HCT116 (cell line): Measurements from ENCODE around the gene IGSF21. TPM values are rescaled to one million over a fixed set of nuclear protein-coding genes. Genes with fewer than 3 reads are reported as not detected.

ENCODE experiments used
- ATAC-seq: fragments of 200-7000 bp; cut with Tn5 transposase; 2 replicates; pipeline ENCODE4 v1.9.1; 2020; ENCODE audit warnings: mild to moderate bottlenecking, moderate library complexity
- BruUV-seq: library from RNA; stranded (reverse); fragments of 400-500 nt; replicated peaks from 2 replicates; lab custom pipeline; 2021; lab: Mats Ljungman, UMichigan
- CTCF ChIA-PET: fragments of 300-600 bp; sonication (Branson Sonifier 250); formaldehyde crosslinking; loops from one replicate; lab custom pipeline; 2021; ENCODE audit warnings: antibody characterized with exemption; lab: Charles Lee
- POLR2A ChIA-PET: fragments of 300-600, 350-600 bp; sonication (Branson Sonifier 250); formaldehyde crosslinking; loops from one replicate; lab custom pipeline; 2021; ENCODE audit warnings: antibody characterized with exemption; lab: Charles Lee
- RAD21 ChIA-PET, 2 experiments: fragments of 300-600 bp; sonication (Branson Sonifier 250); formaldehyde crosslinking; loops; one replicate each; lab custom pipeline; 2023; ENCODE audit warnings: low total read pairs in 2 of 2; ENCODE audit not compliant: uncharacterized antibody in 2 of 2, unreplicated experiment in 2 of 2, low non-redundant PET in 1 of 2; lab: Charles Lee
- DNase-seq: peaks from one replicate; pipeline ENCODE4 v3.0.0-alpha.2; 2010; ENCODE audit warnings: low read depth, low spot score
- H2AFZ ChIP-seq: fragments of 200-600 bp; shearing (Covaris generic), sonication (generic); 2 replicates; pipeline ENCODE4 v1.6.1; 2017; ENCODE audit warnings: low read depth, mixed run types, mixed read lengths, antibody characterized with exemption, low read length; ENCODE audit not compliant: poor library complexity, severe bottlenecking
- H3K27ac ChIP-seq: 2 replicates; pipeline ENCODE4 v1.5.1; 2012; ENCODE audit warnings: low read depth, low read length
- H3K27me3 ChIP-seq: fragments of 200-600 bp; sonication (generic); 2 replicates; pipeline ENCODE4 v1.6.1; 2016; ENCODE audit warnings: mixed run types, low read length, mixed read lengths; ENCODE audit not compliant: insufficient read depth
- H3K36me3 ChIP-seq, 2 experiments: fragments of 200-500 bp in 1 of 2; fragments of 200-600 bp in 1 of 2; sonication (Bioruptor generic) in 1 of 2; sonication (generic) in 1 of 2; 2 replicates each; pipeline versions ENCODE4 v1.5.1 to v1.6.1; 2014 to 2016; ENCODE audit warnings: low read length in 2 of 2, inconsistent platforms in 1 of 2, mixed read lengths in 1 of 2, mixed run types in 1 of 2; ENCODE audit not compliant: insufficient read depth in 2 of 2, control insufficient read depth in 1 of 2
- H3K4me1 ChIP-seq, 2 experiments: fragments of 200-600 bp in 1 of 2; sonication (generic) in 1 of 2; 2 replicates each; pipeline versions ENCODE4 v1.5.1 to v1.6.1; 2012 to 2017; ENCODE audit warnings: low read length in 2 of 2, inconsistent platforms in 1 of 2, mild to moderate bottlenecking in 1 of 2, mixed read lengths in 1 of 2, mixed run types in 1 of 2, moderate library complexity in 1 of 2; ENCODE audit not compliant: insufficient read depth in 2 of 2, control insufficient read depth in 1 of 2
- H3K4me2 ChIP-seq: fragments of 200-600 bp; sonication (generic); 2 replicates; pipeline ENCODE4 v1.6.1; 2017; ENCODE audit warnings: mixed run types, low read length, mixed read lengths
- H3K4me3 ChIP-seq, 2 experiments: fragments of 200-600 bp in 1 of 2; sonication (generic) in 1 of 2; replicated peaks in 1 of 2; 2 replicates each; pipeline ENCODE4 v1.5.1; 2011 to 2016; ENCODE audit warnings: low read length in 2 of 2, control low read depth in 1 of 2, low read depth in 1 of 2, mild to moderate bottlenecking in 1 of 2, mixed read lengths in 1 of 2, mixed run types in 1 of 2
- H3K79me2 ChIP-seq: fragments of 200-600 bp; sonication (generic); 2 replicates; pipeline ENCODE4 v1.6.1; 2017; ENCODE audit warnings: mild to moderate bottlenecking, mixed run types, low read length, moderate library complexity, mixed read lengths; ENCODE audit not compliant: insufficient read depth
- H3K9ac ChIP-seq: fragments of 200-600 bp; sonication (generic); 2 replicates; pipeline ENCODE4 v1.6.1; 2016; ENCODE audit warnings: low read length, mixed read lengths
- H3K9me2 ChIP-seq: fragments of 200-600 bp; sonication (generic), shearing (Covaris generic); 2 replicates; pipeline ENCODE4 v1.6.1; 2017; ENCODE audit warnings: mixed run types, mild to moderate bottlenecking, moderate library complexity; ENCODE audit not compliant: insufficient read depth
- H3K9me3 ChIP-seq, 2 experiments: fragments of 200-500 bp in 1 of 2; fragments of 200-600 bp in 1 of 2; sonication (Bioruptor generic) in 1 of 2; sonication (generic) in 1 of 2; 2 replicates each; pipeline ENCODE4 v1.6.1; 2014 to 2017; ENCODE audit warnings: low read length in 2 of 2, mixed read lengths in 2 of 2, inconsistent platforms in 1 of 2, low read depth in 1 of 2, mild to moderate bottlenecking in 1 of 2, mixed run types in 1 of 2, moderate library complexity in 1 of 2; ENCODE audit not compliant: control insufficient read depth in 1 of 2, insufficient read depth in 1 of 2
- H4K20me1 ChIP-seq: fragments of 200-600 bp; sonication (generic), shearing (Covaris generic); 2 replicates; pipeline ENCODE4 v1.6.1; 2017; ENCODE audit warnings: mixed run types, mild to moderate bottlenecking, moderate library complexity; ENCODE audit not compliant: insufficient read depth
- ATF3 ChIP-seq: IDR thresholded peaks from 2 replicates; pipeline ENCODE4 v1.6.1; 2012
- CBX3 ChIP-seq: IDR thresholded peaks from 2 replicates; pipeline ENCODE4 v1.6.1; 2012; ENCODE audit warnings: low read depth
- EGR1 ChIP-seq: IDR thresholded peaks from 2 replicates; pipeline ENCODE4 v1.6.1; 2012; ENCODE audit warnings: low read depth
- ELF1 ChIP-seq: IDR thresholded peaks from 2 replicates; pipeline ENCODE4 v1.6.1; 2012; ENCODE audit warnings: low read depth, borderline replicate concordance
- EZH2 ChIP-seq: fragments of 200-600 bp; sonication (generic); IDR thresholded peaks from 2 replicates; pipeline ENCODE4 v1.6.1; 2017; ENCODE audit warnings: antibody characterized with exemption, mixed run types
- EZH2phosphoT487 ChIP-seq: fragments of 200-600 bp; IDR thresholded peaks from 2 replicates; pipeline ENCODE4 v1.6.1; 2018; ENCODE audit warnings: antibody characterized with exemption, borderline replicate concordance
- FOSL1 ChIP-seq: IDR thresholded peaks from 2 replicates; pipeline ENCODE4 v1.6.1; 2012; ENCODE audit warnings: low read depth
- JUND ChIP-seq: IDR thresholded peaks from 2 replicates; pipeline ENCODE4 v1.6.1; 2012
- MAX ChIP-seq: IDR thresholded peaks from 2 replicates; pipeline ENCODE4 v1.6.1; 2012
- POLR2AphosphoS5 ChIP-seq: IDR thresholded peaks from 2 replicates; pipeline ENCODE4 v1.6.1; 2011; ENCODE audit warnings: mild to moderate bottlenecking, low read depth, low read length, moderate library complexity
- REST ChIP-seq: IDR thresholded peaks from 2 replicates; pipeline ENCODE4 v1.6.1; 2012; ENCODE audit warnings: low read depth
- SIN3A ChIP-seq: IDR thresholded peaks from 2 replicates; pipeline ENCODE4 v1.6.1; 2012; ENCODE audit warnings: low read depth
- SP1 ChIP-seq: IDR thresholded peaks from 2 replicates; pipeline ENCODE4 v1.6.1; 2012; ENCODE audit warnings: low read depth
- ZFX ChIP-seq: fragments of 450-650 bp; IDR thresholded peaks from 2 replicates; pipeline ENCODE4 v1.6.1; 2017
- ZNF274 ChIP-seq: fragments of 200-500 bp; sonication (Bioruptor generic); IDR thresholded peaks from 2 replicates; pipeline ENCODE4 v1.6.1; 2014; ENCODE audit warnings: mild to moderate bottlenecking, low read depth, low read length, inconsistent platforms
- intact Hi-C: fragments of 100-400 bp; cut with micrococcal nuclease; formaldehyde crosslinking; loops from 2 replicates; pipeline ENCODE4 v1.10.0; 2022
- total RNA-seq: library from RNA; stranded (reverse); gene quantifications from one replicate; pipeline ENCODE4 v1.2.1, GENCODE V29; 2021; ENCODE audit not compliant: unreplicated experiment
- TF ChIP-seq, protein P1 (sequence below): IDR thresholded peaks from 2 replicates; pipeline ENCODE4 v1.6.1; 2011; ENCODE audit warnings: mild to moderate bottlenecking, low read length, moderate library complexity; ENCODE audit not compliant: insufficient replicate concordance; ENCODE audit errors: extremely low read depth

Gene IGSF21
- total RNA-seq, 1 experiment from 2014 or later: not detected

- no peaks in the 10 kb centered on the region for H3K9me2 ChIP-seq
- H3K79me2 ChIP-seq: no peaks in the 10 kb centered on the region
- peaks cover 23% of the 10 kb centered on the region for H3K27me3 ChIP-seq
- H3K4me3 ChIP-seq: no peak overlapping the region
- H3K4me1 ChIP-seq: no peaks in the 10 kb centered on the region
- ChIA-PET CTCF (no interaction called here), RAD21 (no interaction called here), POLR2A (no interaction called here)
- H3K4me2 ChIP-seq: no peak overlapping the region
- no peak overlapping the region for H2AFZ ChIP-seq
- H3K27ac ChIP-seq: no peak overlapping the region
- no peak for ATAC-seq
- H4K20me1 ChIP-seq: no peaks in the 10 kb centered on the region
- H3K9ac ChIP-seq: no peak overlapping the region
- TF ChIP-seq SP1 (no peak), SIN3A (no peak), ATF3 (no peak), ZNF274 (no peak), MAX (no peak), EGR1 (no peak), EZH2phosphoT487 (no peak), CBX3 (no peak), JUND (no peak), POLR2AphosphoS5 (no peak), ELF1 (no peak), FOSL1 (no peak), ZFX (no peak), EZH2 (no peak), REST (no peak)
- TF ChIP-seq, protein P1, sequence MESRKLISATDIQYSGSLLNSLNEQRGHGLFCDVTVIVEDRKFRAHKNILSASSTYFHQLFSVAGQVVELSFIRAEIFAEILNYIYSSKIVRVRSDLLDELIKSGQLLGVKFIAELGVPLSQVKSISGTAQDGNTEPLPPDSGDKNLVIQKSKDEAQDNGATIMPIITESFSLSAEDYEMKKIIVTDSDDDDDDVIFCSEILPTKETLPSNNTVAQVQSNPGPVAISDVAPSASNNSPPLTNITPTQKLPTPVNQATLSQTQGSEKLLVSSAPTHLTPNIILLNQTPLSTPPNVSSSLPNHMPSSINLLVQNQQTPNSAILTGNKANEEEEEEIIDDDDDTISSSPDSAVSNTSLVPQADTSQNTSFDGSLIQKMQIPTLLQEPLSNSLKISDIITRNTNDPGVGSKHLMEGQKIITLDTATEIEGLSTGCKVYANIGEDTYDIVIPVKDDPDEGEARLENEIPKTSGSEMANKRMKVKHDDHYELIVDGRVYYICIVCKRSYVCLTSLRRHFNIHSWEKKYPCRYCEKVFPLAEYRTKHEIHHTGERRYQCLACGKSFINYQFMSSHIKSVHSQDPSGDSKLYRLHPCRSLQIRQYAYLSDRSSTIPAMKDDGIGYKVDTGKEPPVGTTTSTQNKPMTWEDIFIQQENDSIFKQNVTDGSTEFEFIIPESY: no peak
- BruUV-seq: no TSS peak
- intact Hi-C loops: no loop called here
- no peaks in the 10 kb centered on the region for H3K9me3 ChIP-seq
- H3K36me3 ChIP-seq: no peaks in the 10 kb centered on the region
- no peak for DNase-seq
These were observed 52.8 kb downstream of the IGSF21 start for GRCh38 chr1:18160290-18160942.
